HG03571 (cell line): ENCODE data around the gene CTPS2.

Source experiments
- ATAC-seq: cut with Tn5 transposase; IDR thresholded peaks from one replicate; pipeline ENCODE4 v1.9.1; 2021; ENCODE audit not compliant: unreplicated experiment

CTPS2 gene

DNA sequence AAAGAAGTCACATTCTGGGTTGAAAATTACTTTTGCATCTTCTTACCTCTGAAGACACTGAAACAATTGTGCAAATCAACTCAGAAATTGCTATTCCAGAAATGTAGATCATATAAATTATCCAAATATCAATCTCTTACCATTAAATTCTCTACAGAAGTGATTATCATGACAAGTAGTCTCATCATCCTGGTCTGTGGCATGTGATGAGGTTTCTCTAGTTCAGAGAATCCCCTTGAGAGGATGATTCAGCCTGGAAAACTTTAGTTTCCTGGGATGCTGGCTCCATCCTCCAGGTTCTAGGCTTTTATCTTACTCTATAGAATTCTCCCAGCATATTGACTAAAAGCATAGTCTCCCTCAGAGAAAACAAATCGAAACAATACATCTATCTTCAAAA, 138.7 kb downstream of the CTPS2 start:
- no peak for ATAC-seq

DNA sequence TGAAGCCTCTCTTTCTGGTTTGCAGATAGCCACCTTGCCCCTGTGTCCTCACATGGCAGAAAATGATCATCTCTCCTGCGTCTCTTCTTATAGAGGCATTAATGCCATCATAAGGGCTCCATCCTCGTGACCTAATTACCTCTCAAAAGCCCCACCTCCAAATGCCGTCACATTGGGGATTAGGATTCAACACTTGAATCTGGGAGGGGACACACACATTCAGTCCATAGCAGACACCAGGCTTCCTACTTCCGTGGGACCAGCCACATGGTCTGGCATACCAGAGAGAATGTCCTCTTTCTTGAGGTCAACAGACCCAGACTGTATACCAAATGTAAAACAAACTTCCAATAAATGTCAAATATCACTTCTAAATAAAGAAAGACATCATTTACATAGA, 144.8 kb downstream of the CTPS2 start:
- ATAC-seq, result no peak

DNA sequence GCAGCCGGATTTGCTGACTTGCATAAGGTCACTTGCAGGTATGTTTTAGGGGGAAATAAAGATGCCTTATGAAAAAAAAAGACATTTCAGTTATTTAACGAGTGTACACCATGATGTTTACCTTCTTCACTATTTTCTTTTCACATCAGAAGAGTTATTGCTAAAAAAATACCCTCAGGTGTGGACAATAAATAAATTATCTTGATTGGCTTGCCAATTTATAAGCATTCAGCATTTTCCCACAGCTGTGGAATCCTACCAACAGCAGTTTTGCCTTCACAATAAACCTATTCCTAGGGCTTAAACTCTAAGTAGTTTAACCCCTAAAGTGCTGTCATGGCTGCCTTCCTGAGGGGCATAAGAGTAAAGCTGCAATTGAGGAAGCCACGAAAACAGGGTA, 145.9 kb downstream of the CTPS2 start:
- no peak for ATAC-seq

DNA sequence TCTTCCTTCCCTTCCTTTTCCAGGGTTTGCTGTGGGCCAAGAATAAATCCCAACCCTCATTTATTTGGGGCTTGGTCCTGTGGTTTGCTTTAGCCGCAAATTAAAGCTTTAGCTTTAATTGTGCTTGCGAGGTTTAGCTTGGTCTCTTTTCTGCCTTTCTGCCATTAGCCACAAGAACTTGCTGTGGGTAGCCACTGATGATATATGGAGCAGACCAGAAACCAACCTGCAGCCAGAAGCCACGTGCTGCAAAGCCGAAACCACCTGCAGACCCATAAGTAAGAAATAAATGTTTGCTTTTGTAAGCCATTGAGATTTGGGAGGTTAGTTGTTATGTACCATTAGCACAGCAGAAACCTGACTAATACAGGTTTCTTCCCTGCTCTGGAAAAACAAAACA, 152.3 kb downstream of the CTPS2 start:
- no peak for ATAC-seq

DNA sequence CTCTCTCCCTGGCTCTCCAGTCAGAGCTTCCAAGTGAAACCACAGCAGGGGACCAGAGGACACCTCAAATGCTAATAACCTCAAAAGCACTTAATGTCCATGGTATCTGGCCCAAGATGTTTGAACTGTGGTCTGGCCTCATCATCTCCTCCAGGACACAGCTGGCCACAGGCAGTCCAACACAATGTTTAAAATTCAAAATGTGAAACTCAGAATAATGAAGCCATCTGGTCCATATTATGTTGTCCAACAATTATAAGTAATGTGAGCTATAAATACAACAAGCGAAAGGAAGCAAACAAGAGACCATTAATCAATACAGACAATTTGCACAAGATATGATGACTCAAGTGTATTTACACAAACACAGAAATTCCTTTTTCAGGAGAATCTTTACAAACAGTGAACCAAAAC, 153.3 kb downstream of the CTPS2 start:
- no peak for ATAC-seq

DNA sequence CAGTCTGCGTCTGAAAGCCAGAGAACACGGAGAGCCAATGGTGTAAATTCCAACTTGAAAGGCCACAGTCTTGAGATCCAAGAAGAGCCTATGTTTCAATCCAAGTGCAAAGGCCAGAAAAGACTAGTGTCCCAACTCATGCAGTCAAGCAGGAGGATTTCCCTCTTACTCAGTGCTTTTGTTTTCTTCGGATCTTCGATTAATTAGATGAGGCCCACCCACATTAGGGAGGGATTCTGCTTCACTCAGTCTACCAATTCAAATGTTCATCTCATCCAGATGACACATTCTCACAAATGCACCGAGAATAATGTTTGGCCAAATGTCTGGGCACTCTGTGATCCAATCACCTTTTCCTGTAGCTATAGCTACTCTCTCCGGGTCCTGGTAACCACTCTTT, 154.0 kb downstream of the CTPS2 start:
- no peak for ATAC-seq

DNA sequence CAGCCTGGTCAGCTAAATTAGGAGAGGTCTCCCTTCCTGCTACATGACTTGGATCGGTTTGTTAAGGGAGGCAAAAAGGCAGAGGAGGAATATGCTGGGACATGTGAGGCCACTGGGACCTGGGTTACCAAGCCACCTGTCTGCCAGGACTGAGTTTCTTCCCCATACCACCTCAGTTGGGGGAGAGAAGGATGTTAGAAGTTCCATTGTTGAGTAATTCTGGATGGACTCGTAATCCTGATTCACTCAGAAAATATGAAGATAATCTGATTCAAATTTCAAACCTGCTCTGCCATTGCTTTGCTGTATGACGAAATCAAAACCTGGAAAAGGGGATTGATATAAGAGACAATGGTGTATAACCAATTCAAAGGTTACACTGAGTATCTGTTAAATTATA, 159.9 kb downstream of the CTPS2 start:
- ATAC-seq, result no peak

DNA sequence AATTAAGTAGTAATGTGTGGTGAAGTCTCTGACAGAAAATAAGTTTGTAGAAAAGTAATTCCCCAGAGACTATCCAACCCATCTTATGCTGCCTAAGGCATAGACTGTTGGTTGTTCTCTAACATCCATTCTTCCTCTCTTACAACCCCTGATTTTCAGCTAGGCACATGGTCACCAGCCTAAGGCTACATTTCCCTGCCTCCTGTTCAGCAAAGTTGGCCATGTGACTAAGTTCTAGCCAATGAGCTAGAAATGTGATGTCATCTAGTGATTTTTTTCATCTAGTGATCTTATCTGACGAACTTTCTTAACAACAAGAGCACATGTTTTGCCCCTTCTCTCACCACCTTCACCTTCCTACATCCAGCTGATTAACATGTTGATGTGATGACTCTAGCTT, 164.8 kb downstream of the CTPS2 start:
- ATAC-seq, result no peak

DNA sequence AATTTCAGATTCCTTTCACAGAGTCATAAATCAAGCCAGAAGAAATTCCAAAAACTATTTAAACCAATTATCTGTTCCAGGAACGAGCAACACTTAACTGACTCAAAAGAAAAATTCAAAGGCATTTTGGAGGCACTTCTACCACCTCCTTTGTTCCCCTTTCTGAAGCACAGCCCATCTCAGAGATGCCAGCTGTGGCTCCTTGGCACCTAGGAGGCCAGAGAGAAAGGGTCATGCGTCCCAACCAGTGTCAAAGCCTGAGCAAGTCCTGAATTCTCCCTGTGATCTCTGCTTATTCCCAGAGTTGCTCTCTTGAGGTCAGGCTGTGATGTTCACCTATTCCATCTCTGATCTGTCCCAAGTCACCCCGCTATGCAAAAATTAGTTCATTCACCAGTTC, 167.5 kb downstream of the CTPS2 start:
- ATAC-seq, result no peak
